Measurements from ENCODE around the gene SIPA1L3.

SIPA1L3 gene

GRCh38 chr19:38199340-38199739 is 292.3 kb downstream of the SIPA1L3 start (continued):
- no peak for TF ChIP-seq ZBTB48 (tag by site-specific recombination; IDR thresholded peaks at IDR 0.05)
- no peak for TF ChIP-seq SP3 (tag by site-specific recombination; IDR thresholded peaks at IDR 0.05)
- TF ChIP-seq ZNF561 (tag by site-specific recombination; IDR thresholded peaks at IDR 0.05; ENCODE audit: borderline replicate concordance): no peak
- no peak for TF ChIP-seq ZNF558 (tag by site-specific recombination; IDR thresholded peaks at IDR 0.05)

DNA sequence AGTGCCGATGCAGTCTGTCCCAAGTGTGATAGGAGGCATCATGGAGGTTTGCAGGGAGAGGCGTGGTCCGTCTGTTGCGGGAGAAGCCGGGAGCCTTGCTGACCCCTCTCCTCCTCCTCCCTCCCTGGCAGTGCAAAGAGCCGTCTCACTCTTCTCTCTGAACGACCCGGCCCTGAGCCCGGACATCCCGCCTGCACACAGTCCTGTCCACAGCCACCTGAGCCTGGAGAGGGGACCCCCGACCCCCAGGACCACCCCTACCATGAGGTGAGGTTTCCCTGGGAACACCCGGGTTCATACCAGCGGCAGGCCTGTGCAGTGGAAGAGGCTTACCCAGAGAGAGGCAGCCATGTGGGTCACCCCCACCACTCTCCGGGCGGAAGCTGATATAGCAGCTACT is 294.7 kb downstream of the SIPA1L3 start:
- CTCF ChIA-PET: interaction anchor here (1.1 kb wide), 1 partner anchor 300 kb away, joined by 3 read pairs; no protein-coding TSS in a partner anchor
- H3K27ac ChIP-seq (ENCODE audit: extremely low read depth, low read depth, low read length): no peak overlapping the region

DNA sequence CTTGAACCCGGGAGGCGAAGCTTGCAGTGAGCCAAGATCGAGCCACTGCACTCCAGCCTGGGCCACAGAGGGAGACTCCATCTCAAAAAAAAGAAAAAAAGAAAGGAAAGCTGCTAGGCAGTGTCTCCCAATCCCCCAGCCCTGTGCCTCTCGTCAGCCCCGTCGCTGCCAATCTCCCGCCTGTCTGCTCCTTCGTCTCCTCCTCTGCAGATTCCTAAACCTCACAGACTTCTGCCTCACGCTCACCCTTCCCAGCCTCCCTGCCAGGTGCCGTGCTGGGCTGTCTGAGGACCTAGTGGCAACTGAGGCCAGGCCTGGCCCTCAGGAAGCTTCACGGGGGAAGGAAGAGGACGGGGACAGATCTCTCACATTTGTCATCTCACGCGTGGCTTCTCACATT is 295.5 kb downstream of the SIPA1L3 start:
- POLR2A ChIA-PET: no interaction called here

More for the DNA sequence above, 294.7 kb downstream of the SIPA1L3 start:
- H3K4me1 ChIP-seq (ENCODE audit: control insufficient read depth, insufficient read depth, low read length): no peaks in the 10 kb centered on the region
- no peaks in the 10 kb centered on the region for H3K9me3 ChIP-seq (ENCODE audit: control insufficient read depth, insufficient read depth, low read depth, low read length)
- POLR2A ChIA-PET: no interaction called here
- H3K4me3 ChIP-seq (ENCODE audit: low read depth, low read length): no peak overlapping the region
- peaks cover 0 to 14% of the 10 kb centered on the region in 2 experiments; a peak in 1 of 3 replicates for H3K36me3 ChIP-seq (ENCODE audit: control insufficient read depth in 2 of 2, insufficient read depth in 1 of 2, low read length in 2 of 2)
- TF ChIP-seq ZFP69B (tag by site-specific recombination; IDR thresholded peaks at IDR 0.05) (no peak), ZNF10 (tag by site-specific recombination; IDR thresholded peaks at IDR 0.05) (no peak)

GRCh38 chr19:38203197-38203596 is 296.2 kb downstream of the SIPA1L3 start:
- Histone ChIP-seq H3K27ac (ENCODE audit: extremely low read depth, low read depth, low read length) (no peak overlapping the region), H3K36me3 (ENCODE audit: control insufficient read depth in 2 of 2, insufficient read depth in 1 of 2, low read length in 2 of 2) (peaks cover 0 to 14% of the 10 kb centered on the region in 2 experiments; a peak in 1 of 3 replicates), H3K4me1 (ENCODE audit: control insufficient read depth, insufficient read depth, low read length) (0 out of 2 replicates have a peak, but pooled peaks cover 3% of the 10 kb centered on the region), H3K9me3 (ENCODE audit: control insufficient read depth, insufficient read depth, low read depth, low read length) (no peaks in the 10 kb centered on the region), H3K4me3 (ENCODE audit: low read depth, low read length) (no peak overlapping the region)
- ChIA-PET POLR2A (interaction anchor here (0.6 kb wide), 1 partner anchor 15 kb away, joined by 3 read pairs; no protein-coding TSS in a partner anchor), CTCF (no interaction called here)
- TF ChIP-seq ZNF510 (tag by site-specific recombination; IDR thresholded peaks at IDR 0.05; ENCODE audit: insufficient replicate concordance): no peak
- no peak for TF ChIP-seq ZNF610 (tag by site-specific recombination; IDR thresholded peaks at IDR 0.05; ENCODE audit: borderline replicate concordance)
- peak; percentile 88 for TF ChIP-seq EGR2 (tag by site-specific recombination; IDR thresholded peaks at IDR 0.05; ENCODE audit: low read depth)
- peak; percentile 61 for TF ChIP-seq ZFHX2 (tag by site-specific recombination; conservative IDR thresholded peaks at IDR 0.05)
- TF ChIP-seq, protein P1, sequence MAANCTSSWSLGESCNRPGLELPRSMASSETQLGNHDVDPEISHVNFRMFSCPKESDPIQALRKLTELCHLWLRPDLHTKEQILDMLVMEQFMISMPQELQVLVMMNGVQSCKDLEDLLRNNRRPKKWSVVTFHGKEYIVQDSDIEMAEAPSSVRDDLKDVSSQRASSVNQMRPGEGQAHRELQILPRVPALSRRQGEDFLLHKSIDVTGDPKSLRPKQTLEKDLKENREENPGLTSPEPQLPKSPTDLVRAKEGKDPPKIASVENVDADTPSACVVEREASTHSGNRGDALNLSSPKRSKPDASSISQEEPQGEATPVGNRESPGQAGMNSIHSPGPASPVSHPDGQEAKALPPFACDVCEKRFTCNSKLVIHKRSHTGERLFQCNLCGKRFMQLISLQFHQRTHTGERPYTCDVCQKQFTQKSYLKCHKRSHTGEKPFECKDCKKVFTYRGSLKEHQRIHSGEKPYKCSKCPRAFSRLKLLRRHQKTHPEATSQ (tag by site-specific recombination; IDR thresholded peaks at IDR 0.05): no peak
- no peak for TF ChIP-seq MEIS1 (CRISPR knock-in tag; IDR thresholded peaks at IDR 0.05; ENCODE audit: borderline replicate concordance)

More for the DNA sequence above, 295.5 kb downstream of the SIPA1L3 start:
- Histone ChIP-seq H3K4me3 (ENCODE audit: low read depth, low read length) (no peak overlapping the region), H3K27ac (ENCODE audit: extremely low read depth, low read depth, low read length) (no peak overlapping the region), H3K9me3 (ENCODE audit: control insufficient read depth, insufficient read depth, low read depth, low read length) (no peaks in the 10 kb centered on the region), H3K4me1 (ENCODE audit: control insufficient read depth, insufficient read depth, low read length) (0 out of 2 replicates have a peak, but pooled peaks cover 2% of the 10 kb centered on the region), H3K36me3 (ENCODE audit: control insufficient read depth in 2 of 2, insufficient read depth in 1 of 2, low read length in 2 of 2) (peaks cover 0 to 14% of the 10 kb centered on the region in 2 experiments; a peak in 1 of 3 replicates)
- no peak for TF ChIP-seq ZNF830 (tag by site-specific recombination; IDR thresholded peaks at IDR 0.05; ENCODE audit: low read depth)
- TF ChIP-seq ZNF626 (tag by site-specific recombination; IDR thresholded peaks at IDR 0.05): no peak
- TF ChIP-seq MZF1 (tag by site-specific recombination; IDR thresholded peaks at IDR 0.05; ENCODE audit: borderline replicate concordance): no peak
- TF ChIP-seq ZNF10 (tag by site-specific recombination; IDR thresholded peaks at IDR 0.05): no peak
- no peak for TF ChIP-seq ZXDB (tag by site-specific recombination; IDR thresholded peaks at IDR 0.05)
- TF ChIP-seq ZFP69B (tag by site-specific recombination; IDR thresholded peaks at IDR 0.05): no peak
- TF ChIP-seq ZNF398 (tag by site-specific recombination; IDR thresholded peaks at IDR 0.05): no peak
- no peak for TF ChIP-seq ZNF645 (tag by site-specific recombination; IDR thresholded peaks at IDR 0.05)
- TF ChIP-seq ZNF423 (tag by site-specific recombination; IDR thresholded peaks at IDR 0.05): no peak
- TF ChIP-seq, protein P2, sequence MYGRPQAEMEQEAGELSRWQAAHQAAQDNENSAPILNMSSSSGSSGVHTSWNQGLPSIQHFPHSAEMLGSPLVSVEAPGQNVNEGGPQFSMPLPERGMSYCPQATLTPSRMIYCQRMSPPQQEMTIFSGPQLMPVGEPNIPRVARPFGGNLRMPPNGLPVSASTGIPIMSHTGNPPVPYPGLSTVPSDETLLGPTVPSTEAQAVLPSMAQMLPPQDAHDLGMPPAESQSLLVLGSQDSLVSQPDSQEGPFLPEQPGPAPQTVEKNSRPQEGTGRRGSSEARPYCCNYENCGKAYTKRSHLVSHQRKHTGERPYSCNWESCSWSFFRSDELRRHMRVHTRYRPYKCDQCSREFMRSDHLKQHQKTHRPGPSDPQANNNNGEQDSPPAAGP (tag by site-specific recombination; IDR thresholded peaks at IDR 0.05): no peak
- no peak for TF ChIP-seq ZNF37A (tag by site-specific recombination; IDR thresholded peaks at IDR 0.05)
- CTCF ChIA-PET: interaction anchor here (0.6 kb wide), 1 partner anchor 217 kb away, joined by 5 read pairs; no protein-coding TSS in a partner anchor
